ENCODE measurements around the gene MPPED2.

MPPED2 gene

GRCh38 chr11:30463266-30463665 lies 122.9 kb downstream of the MPPED2 start:
- TF ChIP-seq SP1 (IDR thresholded peaks at IDR 0.05) = no peak
- TF ChIP-seq FOXM1 (IDR thresholded peaks at IDR 0.05; ENCODE audit: borderline replicate concordance) = no peak
- TF ChIP-seq ELF4 (IDR thresholded peaks at IDR 0.05) = no peak
- no peak for TF ChIP-seq CTBP1 (IDR thresholded peaks at IDR 0.05; ENCODE audit: borderline replicate concordance)
- TF ChIP-seq HDGF (IDR thresholded peaks at IDR 0.05; ENCODE audit: borderline replicate concordance) = no peak
- TF ChIP-seq SUZ12 (IDR thresholded peaks at IDR 0.05) = no peak
- no peak for TF ChIP-seq FOXK2 (IDR thresholded peaks at IDR 0.05)
- no peak for TF ChIP-seq LEF1 (IDR thresholded peaks at IDR 0.05; ENCODE audit: borderline replicate concordance)
- no peak for TF ChIP-seq L3MBTL2 (conservative IDR thresholded peaks at IDR 0.05)
- no peak for TF ChIP-seq NFRKB (IDR thresholded peaks at IDR 0.05)
- no peak for TF ChIP-seq TARDBP (IDR thresholded peaks at IDR 0.05)
- TF ChIP-seq ZNF384 (IDR thresholded peaks at IDR 0.05) = no peak
- DNase-seq (ENCODE audit: extremely low spot score) = no peak
- ChIA-PET POLR2A (no interaction called here), CTCF (interaction anchor here (0.6 kb wide), 1 partner anchor 95 kb away, joined by 3 read pairs; no protein-coding TSS in a partner anchor)

- no peak for DNase-seq (ENCODE audit: extremely low spot score)
- ChIA-PET CTCF (no interaction called here), POLR2A (no interaction called here)
- no peak for TF ChIP-seq CTBP1 (IDR thresholded peaks at IDR 0.05; ENCODE audit: borderline replicate concordance)
- no peak for TF ChIP-seq ELF4 (IDR thresholded peaks at IDR 0.05)
- no peak for TF ChIP-seq FOXM1 (IDR thresholded peaks at IDR 0.05; ENCODE audit: borderline replicate concordance)
- no peak for TF ChIP-seq SP1 (IDR thresholded peaks at IDR 0.05)
- TF ChIP-seq PKNOX1 (IDR thresholded peaks at IDR 0.05) = no peak
- no peak for TF ChIP-seq SUZ12 (IDR thresholded peaks at IDR 0.05)
- no peak for TF ChIP-seq HDGF (IDR thresholded peaks at IDR 0.05; ENCODE audit: borderline replicate concordance)
- no peak for TF ChIP-seq NFRKB (IDR thresholded peaks at IDR 0.05)
- no peak for TF ChIP-seq ZNF384 (IDR thresholded peaks at IDR 0.05)
These were observed 123.7 kb downstream of the MPPED2 start for GRCh38 chr11:30462421-30462820.

GRCh38 chr11:30459821-30460220 lies 126.3 kb downstream of the MPPED2 start:
- no peak for TF ChIP-seq CTBP1 (IDR thresholded peaks at IDR 0.05; ENCODE audit: borderline replicate concordance)
- TF ChIP-seq SP1 (IDR thresholded peaks at IDR 0.05) = no peak
- no peak for TF ChIP-seq FOXK2 (IDR thresholded peaks at IDR 0.05)
- TF ChIP-seq FOXM1 (IDR thresholded peaks at IDR 0.05; ENCODE audit: borderline replicate concordance) = no peak
- no peak for TF ChIP-seq FOXA1 (IDR thresholded peaks at IDR 0.05)
- TF ChIP-seq ELF4 (IDR thresholded peaks at IDR 0.05) = no peak
- TF ChIP-seq SUZ12 (IDR thresholded peaks at IDR 0.05) = no peak
- no peak for TF ChIP-seq HDGF (IDR thresholded peaks at IDR 0.05; ENCODE audit: borderline replicate concordance)
- TF ChIP-seq ARNT (IDR thresholded peaks at IDR 0.05) = no peak
- no peak for TF ChIP-seq BHLHE40 (IDR thresholded peaks at IDR 0.05; ENCODE audit: borderline replicate concordance)
- DNase-seq (ENCODE audit: extremely low spot score) = no peak
- CTCF ChIA-PET = interaction anchor here (0.6 kb wide), 1 partner anchor 27 kb away, joined by 3 read pairs; no protein-coding TSS in a partner anchor
- POLR2A ChIA-PET = no interaction called here

DNA sequence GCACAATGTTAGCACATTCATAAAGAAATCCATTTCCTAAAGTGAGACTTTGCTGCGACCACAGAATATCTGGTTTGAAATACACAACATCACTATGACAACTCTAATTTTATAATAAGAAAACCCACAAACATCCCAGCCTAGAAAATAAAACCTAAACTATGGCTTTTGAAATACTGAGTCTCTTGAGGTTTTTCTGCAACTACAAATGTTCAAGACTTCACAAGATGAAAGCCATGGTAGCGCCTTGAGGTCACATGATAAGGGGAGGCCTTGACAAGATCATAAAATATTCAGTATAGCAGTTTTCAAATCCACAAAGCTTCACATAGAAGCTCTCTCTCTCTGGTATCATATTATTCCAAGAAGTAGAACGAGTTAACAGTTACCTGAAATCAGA lies 126.8 kb downstream of the MPPED2 start:
- CTCF ChIA-PET = no interaction called here
- no peak for DNase-seq (ENCODE audit: extremely low spot score)
- POLR2A ChIA-PET = no interaction called here
- TF ChIP-seq BHLHE40 (IDR thresholded peaks at IDR 0.05; ENCODE audit: borderline replicate concordance) = no peak

DNA sequence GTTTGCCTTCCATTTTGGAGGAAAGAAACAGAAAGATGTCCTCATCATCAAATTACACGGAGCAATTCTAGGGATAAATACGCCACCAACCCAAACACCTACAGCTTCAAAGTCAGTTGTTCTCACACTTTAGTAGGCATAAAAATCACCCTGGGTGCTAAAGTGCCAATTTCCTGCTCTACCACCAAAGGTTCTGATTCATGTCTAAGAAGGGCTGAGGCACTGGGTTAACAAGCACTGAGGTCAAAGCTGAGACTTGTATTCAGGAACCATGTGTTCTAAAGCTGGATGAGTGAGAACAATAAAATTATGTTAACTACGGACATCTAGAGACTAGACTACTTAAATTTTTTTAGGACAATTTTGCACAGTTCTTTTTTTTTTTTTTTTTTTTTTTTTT lies 127.6 kb downstream of the MPPED2 start:
- ChIA-PET POLR2A (no interaction called here), CTCF (no interaction called here)
- no peak for DNase-seq (ENCODE audit: extremely low spot score)
- TF ChIP-seq LEF1 (IDR thresholded peaks at IDR 0.05; ENCODE audit: borderline replicate concordance) (no peak), ELF4 (IDR thresholded peaks at IDR 0.05) (no peak), SUZ12 (IDR thresholded peaks at IDR 0.05) (no peak), SP1 (IDR thresholded peaks at IDR 0.05) (no peak), HDGF (IDR thresholded peaks at IDR 0.05; ENCODE audit: borderline replicate concordance) (no peak), CTBP1 (IDR thresholded peaks at IDR 0.05; ENCODE audit: borderline replicate concordance) (no peak), FOXA1 (IDR thresholded peaks at IDR 0.05) (no peak), BHLHE40 (IDR thresholded peaks at IDR 0.05; ENCODE audit: borderline replicate concordance) (no peak), ARNT (IDR thresholded peaks at IDR 0.05) (no peak), NFRKB (IDR thresholded peaks at IDR 0.05) (no peak)

GRCh38 chr11:30457087-30457486 lies 129.1 kb downstream of the MPPED2 start:
- ChIA-PET POLR2A (no interaction called here), CTCF (interaction anchor here (0.6 kb wide), 1 partner anchor 403 kb away, joined by 7 read pairs; no protein-coding TSS in a partner anchor)

DNA sequence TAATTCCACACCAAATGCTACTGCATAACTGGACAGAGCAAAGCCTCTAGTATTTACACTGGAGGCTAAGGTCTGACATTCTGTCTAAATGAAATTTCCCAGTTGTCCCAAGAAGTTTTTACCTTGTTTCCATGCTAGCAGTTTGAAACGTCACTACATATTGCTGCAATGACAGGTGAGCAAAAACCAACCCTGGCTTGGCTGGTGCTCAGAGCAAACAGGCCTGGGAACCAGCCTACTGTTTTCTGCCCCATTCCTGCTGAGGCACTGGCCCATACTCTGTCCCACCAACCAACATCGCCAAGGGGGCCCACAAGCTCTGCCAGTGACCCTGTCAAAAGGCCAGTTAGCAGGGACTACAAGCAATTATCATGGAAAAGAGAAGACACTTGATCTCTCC lies 131.1 kb downstream of the MPPED2 start:
- POLR2A ChIA-PET = no interaction called here

More at GRCh38 chr11:30457087-30457486, 129.1 kb downstream of the MPPED2 start:
- DNase-seq (ENCODE audit: extremely low spot score) = no peak
- TF ChIP-seq ELF4 (IDR thresholded peaks at IDR 0.05) = no peak
- TF ChIP-seq ZNF384 (IDR thresholded peaks at IDR 0.05) = no peak
- no peak for TF ChIP-seq TARDBP (IDR thresholded peaks at IDR 0.05)
- no peak for TF ChIP-seq ARNT (IDR thresholded peaks at IDR 0.05)
- no peak for TF ChIP-seq PKNOX1 (IDR thresholded peaks at IDR 0.05)
- no peak for TF ChIP-seq HDGF (IDR thresholded peaks at IDR 0.05; ENCODE audit: borderline replicate concordance)

DNA sequence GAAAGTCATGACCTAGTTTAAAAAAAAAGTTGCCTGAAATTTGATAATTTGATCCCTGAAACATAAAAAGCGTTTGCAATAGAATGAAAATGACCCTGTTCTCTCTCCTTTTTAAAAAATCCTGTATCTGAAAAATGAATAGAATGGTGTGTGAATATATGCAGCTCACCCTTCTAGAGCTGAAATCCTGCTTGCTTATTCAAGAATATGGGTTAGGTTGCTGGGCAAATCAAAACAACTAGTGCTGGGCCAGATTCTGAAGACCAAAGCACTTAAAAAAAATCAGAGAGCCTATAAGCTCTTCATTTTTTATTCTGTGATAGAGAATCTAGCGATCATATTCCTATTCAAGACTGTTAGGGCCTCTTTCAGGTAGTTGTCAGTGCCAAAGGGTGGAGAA lies 131.6 kb downstream of the MPPED2 start:
- TF ChIP-seq FOXA1 (IDR thresholded peaks at IDR 0.05) (no peak), LEF1 (IDR thresholded peaks at IDR 0.05; ENCODE audit: borderline replicate concordance) (no peak), NFRKB (IDR thresholded peaks at IDR 0.05) (no peak), TARDBP (IDR thresholded peaks at IDR 0.05) (no peak), FOXM1 (IDR thresholded peaks at IDR 0.05; ENCODE audit: borderline replicate concordance) (no peak), BHLHE40 (IDR thresholded peaks at IDR 0.05; ENCODE audit: borderline replicate concordance) (no peak), SUZ12 (IDR thresholded peaks at IDR 0.05) (no peak), ELF4 (IDR thresholded peaks at IDR 0.05) (no peak), L3MBTL2 (conservative IDR thresholded peaks at IDR 0.05) (no peak), HDGF (IDR thresholded peaks at IDR 0.05; ENCODE audit: borderline replicate concordance) (no peak), CTBP1 (IDR thresholded peaks at IDR 0.05; ENCODE audit: borderline replicate concordance) (no peak), FOXK2 (IDR thresholded peaks at IDR 0.05) (no peak)
- no peak for DNase-seq (ENCODE audit: extremely low spot score)
- POLR2A ChIA-PET = no interaction called here
- CTCF ChIA-PET = no interaction called here

More for the DNA sequence above, 131.1 kb downstream of the MPPED2 start:
- no peak for DNase-seq (ENCODE audit: extremely low spot score)
- CTCF ChIA-PET = no interaction called here
- TF ChIP-seq NFRKB (IDR thresholded peaks at IDR 0.05) (no peak), ZNF384 (IDR thresholded peaks at IDR 0.05) (no peak), SP1 (IDR thresholded peaks at IDR 0.05) (no peak)
